ENCODE results near the gene MORF4L2. TPM values are rescaled to one million over a fixed set of nuclear protein-coding genes. Genes with fewer than 3 reads are reported as not detected.

The MORF4L2 gene
- total RNA-seq: 100 to 1,000 TPM; 203 to 284 (median 249) TPM

GRCh38 chrX:103686199-103687072, at the start of gene MORF4L2:
Gene MORF4L2 (minus strand): TSS chrX:103686699. CDS start chrX:103677027, 9,672 bp downstream.
- peak; percentile 61 to 87 for TF ChIP-seq POLR2A (IDR thresholded peaks at IDR 0.05)
- no peak for TF ChIP-seq CTCF (IDR thresholded peaks at IDR 0.05)
- TF ChIP-seq EP300 (IDR thresholded peaks at IDR 0.05): peak in 1 of 2 donors; percentile 98
- Histone ChIP-seq H3K9me3 (no peaks in the 10 kb centered on the region), H3K4me3 (peak within 1 kb of the TSS; percentile 46 to 64 (median 53)), H3K36me3 (peaks cover 0 to 12% (median 0%) of the 10 kb centered on the region in 3 donors), H3K4me1 (peaks cover 0 to 28% (median 0%) of the 10 kb centered on the region in 4 donors), H3K27me3 (peaks cover 0 to 5% of the 10 kb centered on the region in 2 donors), H3K27ac (peak within 1 kb of the TSS; percentile 94 to 99 (median 95))
- peak; percentile 77 to 86 for DNase-seq (ENCODE audit: low spot score in 2 of 2)
- WGBS, 2 donors: 0 to 39% methylated on average over 27 to 37 of the region's 37 CpGs

DNA sequence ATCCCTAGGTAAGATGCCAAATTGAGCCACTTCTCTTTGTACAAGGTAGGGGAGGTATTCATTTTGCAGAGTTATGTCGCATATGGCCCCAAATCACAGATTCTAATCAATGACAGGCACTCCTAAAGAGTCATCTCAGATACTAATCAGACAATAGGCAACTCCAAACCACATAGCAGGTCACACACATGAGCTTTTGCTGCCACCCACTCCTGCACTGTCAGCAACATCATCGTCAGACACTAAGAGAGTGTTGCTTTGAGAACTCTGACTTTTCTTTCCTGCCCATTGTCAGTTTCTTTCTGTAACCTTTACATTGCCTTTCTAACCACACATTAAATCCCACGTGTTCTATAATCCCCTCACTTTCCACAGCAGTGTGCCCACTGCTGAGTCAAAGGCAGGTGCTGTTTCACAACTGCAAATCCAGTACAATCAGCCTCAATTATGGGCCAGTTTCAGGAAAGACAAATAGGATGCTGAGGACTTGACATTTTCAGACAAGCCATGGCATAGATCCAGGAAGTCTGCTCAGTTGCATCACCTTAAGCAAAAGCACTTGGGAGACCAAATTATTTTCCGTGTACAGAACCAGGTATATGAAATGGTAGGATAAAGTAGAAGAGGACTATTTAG, 47.7 kb upstream of the MORF4L2 start:
- no peaks in the 10 kb centered on the region for H3K36me3 ChIP-seq
- H3K9me3 ChIP-seq: no peaks in the 10 kb centered on the region
- peaks cover 0 to 10% (median 0%) of the 10 kb centered on the region in 4 donors for H3K4me1 ChIP-seq
- 56 to 72% methylated on average over 3 to 4 of the region's 4 CpGs for WGBS, 2 donors
- H3K27me3 ChIP-seq: peaks cover 0 to 33% of the 10 kb centered on the region in 2 donors
- no peak overlapping the region for H3K27ac ChIP-seq
- H3K4me3 ChIP-seq: no peak overlapping the region
- no peak for DNase-seq (ENCODE audit: low spot score in 2 of 2)
- TF ChIP-seq CTCF (IDR thresholded peaks at IDR 0.05) (no peak), POLR2A (IDR thresholded peaks at IDR 0.05) (no peak), EP300 (IDR thresholded peaks at IDR 0.05) (no peak)

- Histone ChIP-seq H3K9me3 (no peaks in the 10 kb centered on the region), H3K27me3 (peaks cover 0 to 40% of the 10 kb centered on the region in 2 donors), H3K36me3 (no peaks in the 10 kb centered on the region), H3K4me1 (peaks cover 0 to 10% (median 0%) of the 10 kb centered on the region in 4 donors), H3K27ac (no peak overlapping the region), H3K4me3 (no peak overlapping the region)
- TF ChIP-seq POLR2A (IDR thresholded peaks at IDR 0.05) (no peak), CTCF (IDR thresholded peaks at IDR 0.05) (no peak), EP300 (IDR thresholded peaks at IDR 0.05) (no peak)
- no peak for DNase-seq (ENCODE audit: low spot score in 2 of 2)
- 88 to 100% methylated on average over 1 of the region's 1 CpG for WGBS, 2 donors
Observed at GRCh38 chrX:103733017-103733416, 46.5 kb upstream of the MORF4L2 start.

- Histone ChIP-seq H3K36me3 (no peaks in the 10 kb centered on the region), H3K4me1 (peaks cover 0 to 10% (median 0%) of the 10 kb centered on the region in 4 donors), H3K4me3 (no peak overlapping the region), H3K9me3 (no peaks in the 10 kb centered on the region), H3K27ac (peak overlapping the region in 1 of 4 donors; percentile 43), H3K27me3 (peaks cover 0 to 39% of the 10 kb centered on the region in 2 donors)
- WGBS, 2 donors: 24 to 41% methylated on average over 8 of the region's 8 CpGs
- TF ChIP-seq CTCF (IDR thresholded peaks at IDR 0.05): no peak
- no peak for TF ChIP-seq EP300 (IDR thresholded peaks at IDR 0.05)
- TF ChIP-seq POLR2A (IDR thresholded peaks at IDR 0.05): no peak
- peak; percentile 6 to 13 for DNase-seq (ENCODE audit: low spot score in 2 of 2)
Observed at GRCh38 chrX:103730796-103731493, 44.4 kb upstream of the MORF4L2 start.

Measured in tibial nerve (tissue), 4 donors.